GM23338 (cell line): ENCODE measurements around the gene CD163. TPM values are rescaled to one million over a fixed set of nuclear protein-coding genes. Genes with fewer than 3 reads are reported as not detected.

Experiments
- ATAC-seq: fragments of 200-7000 bp; cut with Tn5 transposase; 3 replicates; pipeline ENCODE4 v1.9.1; 2020
- DNase-seq: peaks from one replicate; pipeline ENCODE4 v3.0.0-alpha.2; 2015; ENCODE audit warnings: low spot score
- H2AFZ ChIP-seq: fragments of 200-600 bp; sonication (generic); 2 replicates; pipeline ENCODE4 v1.8.0; 2016; ENCODE audit warnings: antibody characterized with exemption, mild to moderate bottlenecking, moderate library complexity
- H3F3A ChIP-seq: fragments of 200-600 bp; sonication (generic); replicated peaks from 2 replicates; pipeline ENCODE4 v1.8.0; 2017; ENCODE audit warnings: antibody characterized with exemption, mixed run types, low read depth
- H3K27ac ChIP-seq: fragments of 200-600 bp; sonication (generic); 2 replicates; pipeline ENCODE4 v1.6.1; 2016; ENCODE audit warnings: low read depth
- H3K27me3 ChIP-seq: fragments of 200-600 bp; sonication (generic); 2 replicates; pipeline ENCODE4 v1.8.0; 2016; ENCODE audit warnings: mild to moderate bottlenecking, mixed run types, moderate library complexity; ENCODE audit not compliant: insufficient read depth
- H3K36me3 ChIP-seq: fragments of 200-600 bp; sonication (generic); 2 replicates; pipeline ENCODE4 v1.8.0; 2016; ENCODE audit warnings: mild to moderate bottlenecking; ENCODE audit not compliant: insufficient read depth
- H3K4me1 ChIP-seq: fragments of 200-600 bp; sonication (generic); 2 replicates; pipeline ENCODE4 v1.8.0; 2016; ENCODE audit warnings: mild to moderate bottlenecking, moderate library complexity; ENCODE audit not compliant: insufficient read depth
- H3K4me2 ChIP-seq: fragments of 200-600 bp; sonication (generic); 2 replicates; pipeline ENCODE4 v1.7.1; 2017; ENCODE audit warnings: mixed run types
- H3K4me3 ChIP-seq: fragments of 200-600 bp; sonication (generic); 2 replicates; pipeline ENCODE4 v1.6.1; 2016; ENCODE audit warnings: mixed run types
- H3K79me2 ChIP-seq: fragments of 200-600 bp; sonication (generic); replicated peaks from 2 replicates; pipeline ENCODE4 v1.8.0; 2017; ENCODE audit warnings: mild to moderate bottlenecking; ENCODE audit not compliant: insufficient read depth
- H3K9me2 ChIP-seq: fragments of 200-600 bp; sonication (generic); 2 replicates; pipeline ENCODE4 v1.8.0; 2017; ENCODE audit not compliant: insufficient read depth
- H4K20me1 ChIP-seq: fragments of 200-600 bp; sonication (generic); replicated peaks from 2 replicates; pipeline ENCODE4 v1.8.0; 2017; ENCODE audit warnings: mild to moderate bottlenecking; ENCODE audit not compliant: insufficient read depth
- H3K27ac Mint-ChIP-seq: 2 replicates; pipeline ENCODE4 v1.8.0; 2020; ENCODE audit warnings: inconsistent platforms, mild to moderate bottlenecking, moderate library complexity, mixed read lengths
- H3K27me3 Mint-ChIP-seq: 3 replicates; pipeline ENCODE4 v1.8.0; 2022; ENCODE audit warnings: low read depth, mild to moderate bottlenecking, moderate library complexity, mixed read lengths, inconsistent platforms; ENCODE audit not compliant: insufficient read depth, poor library complexity
- H3K36me3 Mint-ChIP-seq: 3 replicates; pipeline ENCODE4 v1.8.0; 2021; ENCODE audit warnings: low read depth, mild to moderate bottlenecking, inconsistent platforms, moderate library complexity, mixed read lengths
- H3K4me1 Mint-ChIP-seq: 3 replicates; pipeline ENCODE4 v1.8.0; 2020; ENCODE audit warnings: mild to moderate bottlenecking, inconsistent platforms, mixed read lengths
- H3K4me3 Mint-ChIP-seq: 3 replicates; pipeline ENCODE4 v1.8.0; 2021; ENCODE audit warnings: moderate library complexity, mild to moderate bottlenecking, inconsistent platforms, mixed read lengths
- H3K9me3 Mint-ChIP-seq: 3 replicates; pipeline ENCODE4 v1.8.0; 2020; ENCODE audit warnings: moderate library complexity, mild to moderate bottlenecking, inconsistent platforms, mixed read lengths
- CREB1 ChIP-seq: fragments of 250-450 bp; sonication (Bioruptor Pico); IDR thresholded peaks from 2 replicates; pipeline ENCODE4 v1.5.0; 2020; ENCODE audit warnings: low read depth, mild to moderate bottlenecking, moderate library complexity
- EZH2 ChIP-seq: fragments of 200-600 bp; sonication (generic); IDR thresholded peaks from one replicate; pipeline ENCODE4 v1.8.0; 2017; ENCODE audit warnings: antibody characterized with exemption, mild to moderate bottlenecking, low read depth; ENCODE audit not compliant: unreplicated experiment
- EZH2phosphoT487 ChIP-seq: fragments of 200-600 bp; sonication (generic); IDR thresholded peaks from one replicate; pipeline ENCODE4 v1.8.1; 2018; ENCODE audit warnings: antibody characterized with exemption; ENCODE audit not compliant: unreplicated experiment
- JUNB ChIP-seq: IDR thresholded peaks from one replicate; pipeline ENCODE4 v1.6.1; 2016; ENCODE audit warnings: antibody characterized with exemption; ENCODE audit not compliant: unreplicated experiment
- POLR2AphosphoS5 ChIP-seq: IDR thresholded peaks from 2 replicates; pipeline ENCODE4 v1.6.1; 2016; ENCODE audit warnings: antibody characterized with exemption, low read depth
- STAT1 ChIP-seq: IDR thresholded peaks from one replicate; pipeline ENCODE4 v1.6.1; 2016; ENCODE audit warnings: antibody characterized with exemption; ENCODE audit not compliant: unreplicated experiment
- ZNF331 ChIP-seq: fragments of 250-450 bp; sonication (Bioruptor Pico); IDR thresholded peaks from 2 replicates; pipeline ENCODE4 v1.5.0; 2020; ENCODE audit warnings: low read depth, mild to moderate bottlenecking, moderate library complexity
- polyA plus RNA-seq: library from polyadenylated mRNA; unstranded; fragments of >200 nt; fragmentation: Nextera tagmentation; extraction: Ambion mirVana; gene quantifications from 2 replicates; pipeline ENCODE4 v1.2.1, GENCODE V29; 2016
- total RNA-seq: library from RNA; depleted of rRNA; stranded (reverse); fragments of >200 nt; shearing (Covaris generic); gene quantifications from 2 replicates; pipeline ENCODE4 v1.2.3, GENCODE V29; 2014
- TF ChIP-seq, protein P1 (sequence below), 2 experiments: fragments of 200-600 bp in 1 of 2; sonication (generic) in 1 of 2; conservative IDR thresholded peaks; 2 replicates each; pipeline versions ENCODE4 v1.5.1 to v1.6.1; 2016 to 2017; ENCODE audit warnings: antibody characterized with exemption in 2 of 2, low read depth in 2 of 2, mild to moderate bottlenecking in 2 of 2, moderate library complexity in 1 of 2
- TF ChIP-seq, protein P2 (sequence below): fragments of 250-450 bp; sonication (Bioruptor Pico); IDR thresholded peaks from 2 replicates; pipeline ENCODE4 v1.5.0; 2020; ENCODE audit warnings: mild to moderate bottlenecking, moderate library complexity
- TF ChIP-seq, protein P3 (sequence below): IDR thresholded peaks from one replicate; pipeline ENCODE4 v1.6.1; 2018; ENCODE audit warnings: antibody characterized with exemption; ENCODE audit not compliant: unreplicated experiment
- TF ChIP-seq, protein P4 (sequence below): IDR thresholded peaks from 2 replicates; pipeline ENCODE4 v1.6.1; 2016; ENCODE audit warnings: antibody characterized with exemption

CD163 gene
- total and polyA plus RNA-seq, 2 experiments from 2014 or later: not detected

DNA sequence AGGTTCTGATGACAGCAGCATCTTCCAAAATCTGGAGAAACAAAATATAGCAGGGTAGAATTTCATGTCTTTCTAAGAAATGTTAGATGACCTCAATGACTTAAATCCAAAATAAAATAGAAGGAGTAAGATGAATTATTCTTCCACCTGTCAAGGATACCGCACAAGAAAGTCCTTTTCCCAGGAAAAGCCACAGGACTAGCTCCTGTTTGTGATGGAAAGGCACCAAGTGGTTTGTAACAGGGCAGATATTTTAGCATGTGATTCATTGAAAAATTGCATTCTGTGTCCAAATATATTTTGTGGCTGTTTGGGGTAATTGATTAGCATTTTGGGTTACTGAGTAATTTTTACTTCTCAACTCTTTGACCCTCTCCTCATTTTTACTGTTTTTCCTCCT is 62.4 kb downstream of the CD163 start:
- no peak overlapping the region for H3K27ac ChIP-seq
- no peaks in the 10 kb centered on the region for H3K36me3 ChIP-seq
- H3K9me2 ChIP-seq: no peaks in the 10 kb centered on the region
- H3K79me2 ChIP-seq: no peaks in the 10 kb centered on the region
- Mint-ChIP-seq H3K9me3 (peaks cover 24% of the 10 kb centered on the region), H3K4me3 (no peak overlapping the region; the same call in 2 of the 3 replicates), H3K27me3 (peaks cover 17% of the 10 kb centered on the region), H3K4me1 (peaks cover 5% of the 10 kb centered on the region; the same call in 1 of the 3 replicates), H3K27ac (no peak overlapping the region), H3K36me3 (peaks cover 14% of the 10 kb centered on the region)
- H3K4me3 ChIP-seq: no peak overlapping the region
- H3K4me2 ChIP-seq: no peak overlapping the region
- no peaks in the 10 kb centered on the region for H3K4me1 ChIP-seq
- H2AFZ ChIP-seq: no peak overlapping the region
- peaks cover 16% of the 10 kb centered on the region; the same call in 1 of the 2 replicates for H3F3A ChIP-seq
- no peaks in the 10 kb centered on the region for H3K27me3 ChIP-seq
- TF ChIP-seq, protein P1, sequence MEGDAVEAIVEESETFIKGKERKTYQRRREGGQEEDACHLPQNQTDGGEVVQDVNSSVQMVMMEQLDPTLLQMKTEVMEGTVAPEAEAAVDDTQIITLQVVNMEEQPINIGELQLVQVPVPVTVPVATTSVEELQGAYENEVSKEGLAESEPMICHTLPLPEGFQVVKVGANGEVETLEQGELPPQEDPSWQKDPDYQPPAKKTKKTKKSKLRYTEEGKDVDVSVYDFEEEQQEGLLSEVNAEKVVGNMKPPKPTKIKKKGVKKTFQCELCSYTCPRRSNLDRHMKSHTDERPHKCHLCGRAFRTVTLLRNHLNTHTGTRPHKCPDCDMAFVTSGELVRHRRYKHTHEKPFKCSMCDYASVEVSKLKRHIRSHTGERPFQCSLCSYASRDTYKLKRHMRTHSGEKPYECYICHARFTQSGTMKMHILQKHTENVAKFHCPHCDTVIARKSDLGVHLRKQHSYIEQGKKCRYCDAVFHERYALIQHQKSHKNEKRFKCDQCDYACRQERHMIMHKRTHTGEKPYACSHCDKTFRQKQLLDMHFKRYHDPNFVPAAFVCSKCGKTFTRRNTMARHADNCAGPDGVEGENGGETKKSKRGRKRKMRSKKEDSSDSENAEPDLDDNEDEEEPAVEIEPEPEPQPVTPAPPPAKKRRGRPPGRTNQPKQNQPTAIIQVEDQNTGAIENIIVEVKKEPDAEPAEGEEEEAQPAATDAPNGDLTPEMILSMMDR (conservative IDR thresholded peaks at IDR 0.05; ENCODE audit: low read depth in 2 of 2): no peak
- no peak for TF ChIP-seq EZH2phosphoT487
- TF ChIP-seq, protein P2, sequence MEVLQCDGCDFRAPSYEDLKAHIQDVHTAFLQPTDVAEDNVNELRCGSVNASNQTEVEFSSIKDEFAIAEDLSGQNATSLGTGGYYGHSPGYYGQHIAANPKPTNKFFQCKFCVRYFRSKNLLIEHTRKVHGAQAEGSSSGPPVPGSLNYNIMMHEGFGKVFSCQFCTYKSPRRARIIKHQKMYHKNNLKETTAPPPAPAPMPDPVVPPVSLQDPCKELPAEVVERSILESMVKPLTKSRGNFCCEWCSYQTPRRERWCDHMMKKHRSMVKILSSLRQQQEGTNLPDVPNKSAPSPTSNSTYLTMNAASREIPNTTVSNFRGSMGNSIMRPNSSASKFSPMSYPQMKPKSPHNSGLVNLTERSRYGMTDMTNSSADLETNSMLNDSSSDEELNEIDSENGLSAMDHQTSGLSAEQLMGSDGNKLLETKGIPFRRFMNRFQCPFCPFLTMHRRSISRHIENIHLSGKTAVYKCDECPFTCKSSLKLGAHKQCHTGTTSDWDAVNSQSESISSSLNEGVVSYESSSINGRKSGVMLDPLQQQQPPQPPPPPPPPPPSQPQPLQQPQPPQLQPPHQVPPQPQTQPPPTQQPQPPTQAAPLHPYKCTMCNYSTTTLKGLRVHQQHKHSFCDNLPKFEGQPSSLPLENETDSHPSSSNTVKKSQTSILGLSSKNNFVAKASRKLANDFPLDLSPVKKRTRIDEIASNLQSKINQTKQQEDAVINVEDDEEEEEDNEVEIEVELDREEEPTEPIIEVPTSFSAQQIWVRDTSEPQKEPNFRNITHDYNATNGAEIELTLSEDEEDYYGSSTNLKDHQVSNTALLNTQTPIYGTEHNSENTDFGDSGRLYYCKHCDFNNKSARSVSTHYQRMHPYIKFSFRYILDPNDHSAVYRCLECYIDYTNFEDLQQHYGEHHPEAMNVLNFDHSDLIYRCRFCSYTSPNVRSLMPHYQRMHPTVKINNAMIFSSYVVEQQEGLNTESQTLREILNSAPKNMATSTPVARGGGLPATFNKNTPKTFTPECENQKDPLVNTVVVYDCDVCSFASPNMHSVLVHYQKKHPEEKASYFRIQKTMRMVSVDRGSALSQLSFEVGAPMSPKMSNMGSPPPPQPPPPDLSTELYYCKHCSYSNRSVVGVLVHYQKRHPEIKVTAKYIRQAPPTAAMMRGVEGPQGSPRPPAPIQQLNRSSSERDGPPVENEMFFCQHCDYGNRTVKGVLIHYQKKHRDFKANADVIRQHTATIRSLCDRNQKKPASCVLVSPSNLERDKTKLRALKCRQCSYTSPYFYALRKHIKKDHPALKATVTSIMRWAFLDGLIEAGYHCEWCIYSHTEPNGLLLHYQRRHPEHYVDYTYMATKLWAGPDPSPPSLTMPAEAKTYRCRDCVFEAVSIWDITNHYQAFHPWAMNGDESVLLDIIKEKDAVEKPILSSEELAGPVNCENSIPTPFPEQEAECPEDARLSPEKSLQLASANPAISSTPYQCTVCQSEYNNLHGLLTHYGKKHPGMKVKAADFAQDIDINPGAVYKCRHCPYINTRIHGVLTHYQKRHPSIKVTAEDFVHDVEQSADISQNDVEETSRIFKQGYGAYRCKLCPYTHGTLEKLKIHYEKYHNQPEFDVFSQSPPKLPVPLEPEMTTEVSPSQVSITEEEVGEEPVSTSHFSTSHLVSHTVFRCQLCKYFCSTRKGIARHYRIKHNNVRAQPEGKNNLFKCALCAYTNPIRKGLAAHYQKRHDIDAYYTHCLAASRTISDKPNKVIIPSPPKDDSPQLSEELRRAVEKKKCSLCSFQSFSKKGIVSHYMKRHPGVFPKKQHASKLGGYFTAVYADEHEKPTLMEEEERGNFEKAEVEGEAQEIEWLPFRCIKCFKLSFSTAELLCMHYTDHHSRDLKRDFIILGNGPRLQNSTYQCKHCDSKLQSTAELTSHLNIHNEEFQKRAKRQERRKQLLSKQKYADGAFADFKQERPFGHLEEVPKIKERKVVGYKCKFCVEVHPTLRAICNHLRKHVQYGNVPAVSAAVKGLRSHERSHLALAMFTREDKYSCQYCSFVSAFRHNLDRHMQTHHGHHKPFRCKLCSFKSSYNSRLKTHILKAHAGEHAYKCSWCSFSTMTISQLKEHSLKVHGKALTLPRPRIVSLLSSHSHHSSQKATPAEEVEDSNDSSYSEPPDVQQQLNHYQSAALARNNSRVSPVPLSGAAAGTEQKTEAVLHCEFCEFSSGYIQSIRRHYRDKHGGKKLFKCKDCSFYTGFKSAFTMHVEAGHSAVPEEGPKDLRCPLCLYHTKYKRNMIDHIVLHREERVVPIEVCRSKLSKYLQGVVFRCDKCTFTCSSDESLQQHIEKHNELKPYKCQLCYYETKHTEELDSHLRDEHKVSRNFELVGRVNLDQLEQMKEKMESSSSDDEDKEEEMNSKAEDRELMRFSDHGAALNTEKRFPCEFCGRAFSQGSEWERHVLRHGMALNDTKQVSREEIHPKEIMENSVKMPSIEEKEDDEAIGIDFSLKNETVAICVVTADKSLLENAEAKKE (CRISPR knock-in tag): no peak
- no peak for TF ChIP-seq EZH2
- no peak for TF ChIP-seq STAT1
- no peak for TF ChIP-seq CREB1 (CRISPR knock-in tag)
- TF ChIP-seq JUNB: no peak
- no peak for TF ChIP-seq POLR2AphosphoS5
- no peak for TF ChIP-seq ZNF331
- TF ChIP-seq, protein P3, sequence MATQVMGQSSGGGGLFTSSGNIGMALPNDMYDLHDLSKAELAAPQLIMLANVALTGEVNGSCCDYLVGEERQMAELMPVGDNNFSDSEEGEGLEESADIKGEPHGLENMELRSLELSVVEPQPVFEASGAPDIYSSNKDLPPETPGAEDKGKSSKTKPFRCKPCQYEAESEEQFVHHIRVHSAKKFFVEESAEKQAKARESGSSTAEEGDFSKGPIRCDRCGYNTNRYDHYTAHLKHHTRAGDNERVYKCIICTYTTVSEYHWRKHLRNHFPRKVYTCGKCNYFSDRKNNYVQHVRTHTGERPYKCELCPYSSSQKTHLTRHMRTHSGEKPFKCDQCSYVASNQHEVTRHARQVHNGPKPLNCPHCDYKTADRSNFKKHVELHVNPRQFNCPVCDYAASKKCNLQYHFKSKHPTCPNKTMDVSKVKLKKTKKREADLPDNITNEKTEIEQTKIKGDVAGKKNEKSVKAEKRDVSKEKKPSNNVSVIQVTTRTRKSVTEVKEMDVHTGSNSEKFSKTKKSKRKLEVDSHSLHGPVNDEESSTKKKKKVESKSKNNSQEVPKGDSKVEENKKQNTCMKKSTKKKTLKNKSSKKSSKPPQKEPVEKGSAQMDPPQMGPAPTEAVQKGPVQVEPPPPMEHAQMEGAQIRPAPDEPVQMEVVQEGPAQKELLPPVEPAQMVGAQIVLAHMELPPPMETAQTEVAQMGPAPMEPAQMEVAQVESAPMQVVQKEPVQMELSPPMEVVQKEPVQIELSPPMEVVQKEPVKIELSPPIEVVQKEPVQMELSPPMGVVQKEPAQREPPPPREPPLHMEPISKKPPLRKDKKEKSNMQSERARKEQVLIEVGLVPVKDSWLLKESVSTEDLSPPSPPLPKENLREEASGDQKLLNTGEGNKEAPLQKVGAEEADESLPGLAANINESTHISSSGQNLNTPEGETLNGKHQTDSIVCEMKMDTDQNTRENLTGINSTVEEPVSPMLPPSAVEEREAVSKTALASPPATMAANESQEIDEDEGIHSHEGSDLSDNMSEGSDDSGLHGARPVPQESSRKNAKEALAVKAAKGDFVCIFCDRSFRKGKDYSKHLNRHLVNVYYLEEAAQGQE: no peak
- TF ChIP-seq, protein P4, sequence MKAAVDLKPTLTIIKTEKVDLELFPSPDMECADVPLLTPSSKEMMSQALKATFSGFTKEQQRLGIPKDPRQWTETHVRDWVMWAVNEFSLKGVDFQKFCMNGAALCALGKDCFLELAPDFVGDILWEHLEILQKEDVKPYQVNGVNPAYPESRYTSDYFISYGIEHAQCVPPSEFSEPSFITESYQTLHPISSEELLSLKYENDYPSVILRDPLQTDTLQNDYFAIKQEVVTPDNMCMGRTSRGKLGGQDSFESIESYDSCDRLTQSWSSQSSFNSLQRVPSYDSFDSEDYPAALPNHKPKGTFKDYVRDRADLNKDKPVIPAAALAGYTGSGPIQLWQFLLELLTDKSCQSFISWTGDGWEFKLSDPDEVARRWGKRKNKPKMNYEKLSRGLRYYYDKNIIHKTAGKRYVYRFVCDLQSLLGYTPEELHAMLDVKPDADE: no peak
- H4K20me1 ChIP-seq: no peaks in the 10 kb centered on the region
- DNase-seq: no peak
- ATAC-seq: no peak
